GM12878 (cell line): Measurements from ENCODE around the gene MEF2D. TPM values are rescaled to one million over a fixed set of nuclear protein-coding genes. Genes with fewer than 3 reads are reported as not detected.

Experiments
- ATAC-seq: fragments of 200-7000 bp; cut with Tn5 transposase; 3 replicates; pipeline ENCODE4 v1.9.1; 2020; ENCODE audit warnings: mild to moderate bottlenecking, moderate library complexity
- BruUV-seq: library from RNA; stranded (reverse); fragments of 400-500 nt; replicated peaks from 2 replicates; lab custom pipeline; 2021; lab: Mats Ljungman, UMichigan
- CTCF ChIA-PET: fragments of 300-600 bp; sonication (Branson Sonifier 250); formaldehyde crosslinking; extraction: SDS; loops from one replicate; lab custom pipeline; 2021; ENCODE audit warnings: inconsistent platforms; lab: Yijun Ruan, JAX
- POLR2A ChIA-PET: fragments of 350-600 bp; formaldehyde crosslinking; extraction: SDS; loops from one replicate; lab custom pipeline; 2021; ENCODE audit warnings: inconsistent platforms; lab: Charles Lee
- RAD21 ChIA-PET: fragments of 300-600 bp; sonication (Branson Sonifier 250); formaldehyde crosslinking; loops from one replicate; lab custom pipeline; 2023; ENCODE audit warnings: antibody characterized with exemption; ENCODE audit not compliant: unreplicated experiment; lab: Charles Lee
- SMC1A ChIA-PET: fragments of 300-600 bp; sonication (Branson Sonifier 250); formaldehyde crosslinking; loops from one replicate; lab custom pipeline; 2023; ENCODE audit not compliant: unreplicated experiment, uncharacterized antibody; lab: Charles Lee
- DNase-seq: peaks from one replicate; pipeline ENCODE4 v3.0.0-alpha.2; 2011; ENCODE audit warnings: low read depth, low spot score
- FAIRE-seq: peaks from 3 replicates; lab custom pipeline; 2011; peaks lifted over from hg19 to GRCh38; lab: Jason Lieb, UNC
- H2AFZ ChIP-seq: 2 replicates; pipeline ENCODE4 v1.6.0; 2011; ENCODE audit warnings: low read depth, low read length, control low read depth; ENCODE audit not compliant: control insufficient read depth
- H3K27ac ChIP-seq: 2 replicates; pipeline ENCODE4 v1.5.1; 2011; ENCODE audit warnings: control low read depth; ENCODE audit not compliant: control insufficient read depth, insufficient read depth
- H3K27me3 ChIP-seq, 2 experiments: replicated peaks in 1 of 2; 2 replicates each; pipeline versions ENCODE4 v1.6.0 to v1.6.1; 2011; ENCODE audit warnings: low read length in 1 of 2; ENCODE audit not compliant: control insufficient read depth in 2 of 2, insufficient read depth in 2 of 2
- H3K36me3 ChIP-seq, 2 experiments: 2 replicates each; pipeline ENCODE4 v1.5.1; 2011; ENCODE audit warnings: low read length in 1 of 2; ENCODE audit not compliant: control insufficient read depth in 2 of 2, insufficient read depth in 2 of 2
- H3K4me1 ChIP-seq: 2 replicates; pipeline ENCODE4 v1.6.1; 2011; ENCODE audit warnings: mild to moderate bottlenecking, low read length, moderate library complexity, mixed read lengths; ENCODE audit not compliant: control insufficient read depth, insufficient read depth
- H3K4me2 ChIP-seq: 2 replicates; pipeline ENCODE4 v1.6.0; 2011; ENCODE audit warnings: control low read depth; ENCODE audit not compliant: control insufficient read depth, insufficient read depth
- H3K4me3 ChIP-seq: fragments of 200-600 bp; sonication (generic); 2 replicates; pipeline ENCODE4 v1.5.1; 2016
- H3K79me2 ChIP-seq: 2 replicates; pipeline ENCODE4 v1.6.0; 2011; ENCODE audit warnings: low read length; ENCODE audit not compliant: control insufficient read depth, insufficient read depth
- H3K9ac ChIP-seq: 2 replicates; pipeline ENCODE4 v1.8.0; 2011; ENCODE audit warnings: low read length, control low read depth, mixed read lengths; ENCODE audit not compliant: control insufficient read depth, insufficient read depth
- H3K9me3 ChIP-seq: replicated peaks from 3 replicates; pipeline ENCODE4 v1.5.1; 2011; ENCODE audit warnings: mild to moderate bottlenecking, low read length; ENCODE audit not compliant: control insufficient read depth, insufficient read depth
- H4K20me1 ChIP-seq: 2 replicates; pipeline ENCODE4 v1.6.0; 2011; ENCODE audit not compliant: control insufficient read depth, insufficient read depth
- CREM ChIP-seq: IDR thresholded peaks from 2 replicates; pipeline ENCODE4 v1.6.1; 2014; ENCODE audit warnings: antibody characterized with exemption, low read depth
- E2F4 ChIP-seq: IDR thresholded peaks from 2 replicates; pipeline ENCODE4 v1.6.1; 2012; ENCODE audit warnings: low read depth, low read length, improper control_type of control experiment
- KAT2A ChIP-seq: conservative IDR thresholded peaks from 2 replicates; pipeline ENCODE4 v1.6.1; 2011; ENCODE audit warnings: low read depth, low read length; ENCODE audit not compliant: control insufficient read depth
- MYC ChIP-seq: IDR thresholded peaks from 2 replicates; pipeline ENCODE4 v1.6.1; 2011; ENCODE audit warnings: mild to moderate bottlenecking, low read length, moderate library complexity, inconsistent platforms; ENCODE audit not compliant: insufficient read depth, insufficient replicate concordance, insufficient read length, severe bottlenecking
- NBN ChIP-seq: fragments of 450-650 bp; IDR thresholded peaks from 2 replicates; pipeline ENCODE4 v1.6.1; 2016
- NFXL1 ChIP-seq: fragments of 450-650 bp; IDR thresholded peaks from 2 replicates; pipeline ENCODE4 v1.6.1; 2017; ENCODE audit warnings: antibody characterized with exemption, mild to moderate bottlenecking, borderline replicate concordance
- NR2C1 ChIP-seq: fragments of 450-650 bp; IDR thresholded peaks from 2 replicates; pipeline ENCODE4 v1.6.1; 2017; ENCODE audit warnings: antibody characterized with exemption, mild to moderate bottlenecking, moderate library complexity
- PBX3 ChIP-seq: IDR thresholded peaks from 2 replicates; pipeline ENCODE4 v1.6.1; 2011; ENCODE audit warnings: mild to moderate bottlenecking, low read depth, low read length, moderate library complexity; ENCODE audit not compliant: insufficient replicate concordance
- POLR2AphosphoS2 ChIP-seq: IDR thresholded peaks from 2 replicates; pipeline ENCODE4 v1.6.1; 2011; ENCODE audit warnings: low read depth, mild to moderate bottlenecking, low read length, improper control_type of control experiment, moderate library complexity
- RUNX3 ChIP-seq: IDR thresholded peaks from 2 replicates; pipeline ENCODE4 v1.6.1; 2012; ENCODE audit warnings: low read length, inconsistent platforms
- SREBF1 ChIP-seq: IDR thresholded peaks from 2 replicates; pipeline ENCODE4 v1.6.1; 2012; ENCODE audit warnings: mild to moderate bottlenecking, low read length
- ZBTB33 ChIP-seq: fragments of 450-650 bp; IDR thresholded peaks from 2 replicates; pipeline ENCODE4 v1.6.1; 2017; ENCODE audit warnings: mild to moderate bottlenecking
- ZNF24 ChIP-seq: fragments of 450-650 bp; IDR thresholded peaks from 2 replicates; pipeline ENCODE4 v1.6.1; 2017; ENCODE audit warnings: antibody characterized with exemption, mild to moderate bottlenecking
- ZNF687 ChIP-seq: fragments of 450-650 bp; IDR thresholded peaks from 2 replicates; pipeline ENCODE4 v1.6.1; 2017; ENCODE audit warnings: mild to moderate bottlenecking, moderate library complexity
- WGBS: methylation state at CpG from one replicate; pipeline ENCODE4 v1.1.6; 2016; ENCODE audit warnings: low lambda C conversion rate; ENCODE audit not compliant: insufficient replicate concordance, insufficient coverage; ENCODE audit errors: missing lambda C conversion rate; 5-methylcytosine and 5-hydroxymethylcytosine counted together
- in situ Hi-C: fragments of 300-500 bp; cut with MboI; formaldehyde crosslinking; loops from 9 replicates; pipeline ENCODE4 v1.14.3; 2018; ENCODE audit warnings: mixed read lengths
- intact Hi-C: fragments of 100-400 bp; cut with micrococcal nuclease; formaldehyde crosslinking; loops from one replicate; pipeline ENCODE4 v1.14.2; 2022; ENCODE audit not compliant: unreplicated experiment
- polyA plus RNA-seq, 11 experiments: library from polyadenylated mRNA; depleted of rRNA in 4 of 11; unstranded in 6 of 11; stranded (reverse) in 5 of 11; fragments of >200 nt; fragmentation: Nextera tagmentation in 4 of 11; fragmentation: Illumina TruSeq in 1 of 11; extraction: Ambion mirVana in 4 of 11; extraction: Trizol in 1 of 11; gene quantifications; 1 replicate in 1 of 11; 2 replicates in 10 of 11; pipeline versions ENCODE4 v1.2.1 to v1.2.3, GENCODE V29; 2011 to 2016; ENCODE audit warnings: inconsistent platforms in 2 of 11, missing spikeins in 2 of 11, low read depth in 1 of 11
- total RNA-seq, 4 experiments: library from RNA; depleted of rRNA in 3 of 4; stranded (reverse); fragments of >200 nt in 3 of 4; fragmentation: Illumina TruSeq in 1 of 4; extraction: Trizol in 1 of 4; gene quantifications; 2 replicates each; pipeline versions ENCODE4 v1.2.1 to v1.2.3, GENCODE V29; 2013 to 2021

MEF2D gene
- total and polyA plus RNA-seq, 10 of the 15 experiments (the other 5 are each of a cell fraction or from before 2014, with no cell fraction given): 0.61 to 53.0 (median 15.2) TPM

- H3K27me3 ChIP-seq: no peaks in the 10 kb centered on the region
- no TSS peak for BruUV-seq
- DNase-seq: no peak
- H3K4me3 ChIP-seq: peak overlapping the region; percentile 73
- ChIA-PET POLR2A (interaction anchor here (1.1 to 23.9 kb wide), 6 partner anchors 16 to 337 kb away, joined by 3 to 630 read pairs (median 10); partner anchors contain the start of genes ISG20L2, MEF2D, METTL25B and NAXE), CTCF (interaction anchor here (0.7 to 8.0 kb wide), 7 partner anchors 13 to 240 kb away, joined by 3 to 175 read pairs (median 7); partner anchors contain the start of genes ISG20L2, MEF2D and METTL25B), SMC1A (interaction anchor here (1.2 to 21.2 kb wide), 7 partner anchors 15 to 114 kb away, joined by 5 to 460 read pairs (median 7); partner anchors contain the start of genes GPATCH4, IQGAP3 and MEF2D), RAD21 (interaction anchor here (1.4 to 13.6 kb wide), 7 partner anchors 10 to 120 kb away, joined by 4 to 323 read pairs (median 17); partner anchors contain the start of gene MEF2D)
- WGBS: 0% methylated on average over 4 of the region's 4 CpGs
- peak overlapping the region; percentile 96 for H3K27ac ChIP-seq
- peaks cover 11 to 12% of the 10 kb centered on the region in 2 experiments; a peak in 3 of 4 replicates for H3K36me3 ChIP-seq
- H4K20me1 ChIP-seq: no peaks in the 10 kb centered on the region
- peak overlapping the region; percentile 82 for H3K4me2 ChIP-seq
- H2AFZ ChIP-seq: no peak overlapping the region
- FAIRE-seq: no peak
- in situ Hi-C loops: no loop called here
- peak overlapping the region; percentile 59 for H3K9ac ChIP-seq
- peaks cover 78% of the 10 kb centered on the region for H3K4me1 ChIP-seq
- H3K79me2 ChIP-seq: peaks cover 98% of the 10 kb centered on the region
- intact Hi-C loops: loop anchor here (1.0 to 10.0 kb wide), 2 partner anchors 17 to 117 kb away; partner anchors contain the start of gene GPATCH4
- peak; percentile 68 for ATAC-seq
- no peaks in the 10 kb centered on the region for H3K9me3 ChIP-seq
- TF ChIP-seq ZNF24 (no peak), E2F4 (no peak), PBX3 (peak; percentile 11), POLR2AphosphoS2 (no peak), NFXL1 (no peak), CREM (peak; percentile 59; the same call in 1 of the 2 replicates), NR2C1 (peak; percentile 62), KAT2A (no peak), NBN (no peak), ZNF687 (no peak), RUNX3 (no peak), MYC (no peak), SREBF1 (no peak), ZBTB33 (no peak)
Observed at GRCh38 chr1:156487862-156488261, 12.7 kb downstream of the MEF2D start.
